OCI-LY3 (cell line): ENCODE data around the gene GALNT11.

Source experiments
- EZH2phosphoT487 ChIP-seq: fragments of 200-600 bp; shearing (Covaris generic); IDR thresholded peaks from 2 replicates; pipeline ENCODE4 v1.6.1; 2018; ENCODE audit warnings: antibody characterized with exemption, mixed run types, low read depth
- TF ChIP-seq, protein P1 (sequence below): fragments of 200-600, 300-600 bp; sonication (generic); IDR thresholded peaks from 2 replicates; pipeline ENCODE4 v1.5.1; 2014; ENCODE audit warnings: antibody characterized with exemption, low read length, low read depth

DNA sequence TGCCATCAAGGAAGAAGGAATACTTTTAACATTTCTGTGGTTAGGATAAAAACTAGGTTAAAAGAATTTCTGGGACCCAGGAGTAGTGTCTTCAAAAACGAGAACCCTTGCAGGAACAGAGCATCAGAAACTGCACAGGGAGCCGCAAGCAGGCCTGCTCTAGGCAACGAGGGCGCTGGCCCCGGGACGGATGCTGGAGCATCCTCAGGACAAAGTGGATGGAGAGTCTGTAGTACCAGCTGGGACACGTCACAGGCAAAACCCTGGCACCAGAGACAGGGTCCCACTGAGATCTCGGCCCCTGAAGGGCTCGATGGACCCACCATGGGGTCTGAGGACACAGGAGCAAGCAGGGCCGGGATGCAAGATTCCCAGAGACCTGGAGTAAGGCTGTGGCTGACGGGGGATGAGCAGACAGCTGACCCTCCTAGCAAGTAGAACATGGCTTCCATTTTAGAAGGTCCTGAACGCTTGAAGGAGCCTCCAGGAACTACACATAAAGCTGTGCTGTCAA, 106.6 kb downstream of the GALNT11 start:
- TF ChIP-seq EZH2phosphoT487, result no peak
- TF ChIP-seq, protein P1, sequence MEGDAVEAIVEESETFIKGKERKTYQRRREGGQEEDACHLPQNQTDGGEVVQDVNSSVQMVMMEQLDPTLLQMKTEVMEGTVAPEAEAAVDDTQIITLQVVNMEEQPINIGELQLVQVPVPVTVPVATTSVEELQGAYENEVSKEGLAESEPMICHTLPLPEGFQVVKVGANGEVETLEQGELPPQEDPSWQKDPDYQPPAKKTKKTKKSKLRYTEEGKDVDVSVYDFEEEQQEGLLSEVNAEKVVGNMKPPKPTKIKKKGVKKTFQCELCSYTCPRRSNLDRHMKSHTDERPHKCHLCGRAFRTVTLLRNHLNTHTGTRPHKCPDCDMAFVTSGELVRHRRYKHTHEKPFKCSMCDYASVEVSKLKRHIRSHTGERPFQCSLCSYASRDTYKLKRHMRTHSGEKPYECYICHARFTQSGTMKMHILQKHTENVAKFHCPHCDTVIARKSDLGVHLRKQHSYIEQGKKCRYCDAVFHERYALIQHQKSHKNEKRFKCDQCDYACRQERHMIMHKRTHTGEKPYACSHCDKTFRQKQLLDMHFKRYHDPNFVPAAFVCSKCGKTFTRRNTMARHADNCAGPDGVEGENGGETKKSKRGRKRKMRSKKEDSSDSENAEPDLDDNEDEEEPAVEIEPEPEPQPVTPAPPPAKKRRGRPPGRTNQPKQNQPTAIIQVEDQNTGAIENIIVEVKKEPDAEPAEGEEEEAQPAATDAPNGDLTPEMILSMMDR, result no peak
